ENCODE results near the gene ANKRD42.

DNA sequence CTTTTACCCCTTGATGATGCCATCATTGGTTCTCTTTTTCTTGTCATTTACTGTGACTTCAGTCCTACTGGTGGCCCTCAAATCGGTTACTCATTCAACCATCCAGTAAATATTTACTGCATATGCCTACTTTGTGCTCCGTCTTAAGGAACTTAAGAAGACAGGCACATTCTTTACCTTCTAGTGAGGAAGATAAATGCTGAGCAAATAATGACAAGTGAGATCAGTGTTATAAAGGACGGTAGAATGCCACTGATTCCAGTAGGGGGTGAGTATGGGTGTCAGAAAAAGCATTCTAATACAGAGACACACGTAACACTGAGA is 1.6 kb downstream of the ANKRD42 start:
- TF ChIP-seq POLR2A (IDR thresholded peaks at IDR 0.05) = no peak
- TF ChIP-seq CTCF (IDR thresholded peaks at IDR 0.05) = no peak

Measured in thyroid gland (tissue), 4 donors.